ENCODE data around the gene OLFM2. TPM values are rescaled to one million over a fixed set of nuclear protein-coding genes. Genes with fewer than 3 reads are reported as not detected.

Gene OLFM2
- total and polyA plus RNA-seq, 2 of the 4 experiments (the other 2 are of a cell fraction), result 2.7 to 5.1 TPM

DNA sequence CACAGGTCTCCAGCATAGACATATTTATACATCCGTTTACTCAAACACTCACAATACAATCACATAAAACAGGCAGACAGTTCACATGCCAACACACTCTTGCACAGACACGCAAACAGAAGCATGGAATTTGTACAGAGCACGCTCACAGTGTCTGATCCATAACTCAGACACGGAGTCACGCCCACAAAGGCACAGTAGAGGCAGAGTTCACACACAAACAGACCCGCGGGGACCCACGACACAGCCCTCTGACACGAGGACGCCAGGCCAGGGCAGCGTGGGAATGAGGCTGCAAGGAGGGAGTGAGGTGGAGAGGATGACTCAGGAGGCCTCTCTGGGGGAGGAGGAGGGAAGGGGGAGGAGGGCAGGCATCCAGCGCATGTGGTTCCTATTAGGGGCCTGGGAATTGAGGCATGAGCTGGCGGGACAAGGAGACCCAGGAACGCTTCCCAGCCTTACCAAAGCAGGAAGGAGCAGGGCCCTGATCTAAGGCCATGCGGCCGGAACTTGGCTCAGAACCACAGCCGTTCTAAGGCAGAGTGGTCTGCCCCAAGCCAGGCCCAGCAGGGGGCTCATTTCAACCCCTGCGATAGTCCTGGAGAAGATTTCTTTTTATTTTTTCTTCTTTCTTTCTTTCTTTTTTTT lies 9.1 kb upstream of the OLFM2 start:
- Histone ChIP-seq H2BK20ac (ENCODE audit: low read depth, low read length) (peak overlapping the region; percentile 62), H2AK9ac (replicated peaks; ENCODE audit: low read depth, low read length, poor library complexity) (peak overlapping the region; percentile 28), H3K36me3 (ENCODE audit: control insufficient read depth, insufficient read depth, low read length) (no peaks in the 10 kb centered on the region), H3K9me3 (ENCODE audit: control insufficient read depth, insufficient read depth, low read length) (peaks cover 2% of the 10 kb centered on the region; the same call in 1 of the 2 replicates), H2BK120ac (ENCODE audit: low read depth, low read length) (peak overlapping the region; percentile 88), H3K4me2 (ENCODE audit: low read depth, low read length) (peak overlapping the region; percentile 74), H2BK5ac (ENCODE audit: low read depth, low read length, poor library complexity, severe bottlenecking) (peak overlapping the region; percentile 80), H3K56ac (ENCODE audit: extremely low read depth, insufficient read depth, low read length) (peak overlapping the region; percentile 45; the same call in 1 of the 2 replicates), H3K4me1 (ENCODE audit: control insufficient read depth, insufficient read depth, low read length) (peaks cover 10% of the 10 kb centered on the region; the same call in 1 of the 2 replicates), H3K4me3 (ENCODE audit: insufficient read depth, low read depth, low read length) (no peak overlapping the region), H3K79me1 (ENCODE audit: low read depth in 1 of 2, low read length in 2 of 2) (no peaks in the 10 kb centered on the region; a peak in 1 of 4 replicates), H4K5ac (ENCODE audit: low read depth, low read length) (0 out of 2 replicates have a peak overlapping the region, but pooled peaks have one; percentile 11), H3K27ac (ENCODE audit: insufficient read depth, low read length) (peak overlapping the region; percentile 84), H3K9ac (ENCODE audit: low read depth, low read length) (0 out of 2 replicates have a peak overlapping the region, but pooled peaks have one; percentile 13), H3K27me3 (ENCODE audit: control insufficient read depth, insufficient read depth, low read length) (no peaks in the 10 kb centered on the region), H4K91ac (ENCODE audit: insufficient read depth, low read depth, low read length) (peak overlapping the region; percentile 58), H4K8ac (ENCODE audit: low read depth in 2 of 2, low read length in 2 of 2) (peak overlapping the region; percentile 27 to 60; a peak in 3 of 4 replicates), H3K23ac (ENCODE audit: low read depth, low read length) (peak overlapping the region; percentile 66), H2AK5ac (ENCODE audit: low read depth, low read length) (peak overlapping the region; percentile 38; the same call in 1 of the 2 replicates), H3K18ac (ENCODE audit: low read depth, low read length) (peak overlapping the region; percentile 54), H2AFZ (replicated peaks; ENCODE audit: low read length, poor library complexity) (peak overlapping the region; percentile 87), H4K20me1 (ENCODE audit: insufficient read depth, low read length) (no peaks in the 10 kb centered on the region; the same call in 1 of the 2 replicates), H3K14ac (replicated peaks; ENCODE audit: low read depth, low read length) (peak overlapping the region; percentile 18; the same call in 1 of the 2 replicates), H3K4ac (ENCODE audit: low read depth, low read length) (peak overlapping the region; percentile 84), H3K9me1 (ENCODE audit: insufficient read depth, low read length) (peaks cover 12% of the 10 kb centered on the region), H2BK15ac (ENCODE audit: low read depth, low read length) (peak overlapping the region; percentile 67; the same call in 1 of the 3 replicates)
- ATAC-seq (ENCODE audit: low read depth), result peak; percentile 95
- ChIA-PET POLR2A (ENCODE audit: unreplicated experiment) (interaction anchor here (0.6 kb wide), 3 partner anchors 10 to 275 kb away, joined by 3 to 9 read pairs (median 3); no protein-coding TSS in a partner anchor), CTCF (interaction anchor here (0.6 to 2.1 kb wide), 3 partner anchors 13 to 56 kb away, joined by 3 to 9 read pairs (median 3); no protein-coding TSS in a partner anchor)
- DNase-seq, result peak; percentile 100
- intact Hi-C loops (cut with micrococcal nuclease) (no loop called here), in situ Hi-C loops (cut with MboI; ENCODE audit: low sequenced_read_pairs) (loop anchor here (10.0 kb wide), 1 partner anchor 299 kb away; no protein-coding TSS in a partner anchor), dilution Hi-C loops (cut with HindIII; ENCODE audit: low sequenced_read_pairs, unreplicated experiment) (no loop called here)
- no TSS peak for BruUV-seq (replicated peaks)
- 0% methylated on average over 8 of the region's 18 CpGs; no CpG with 5 or more reads in 1 of the 2 experiments for WGBS, 2 experiments (ENCODE audit: extremely low coverage in 2 of 2, insufficient read length in 1 of 2)
- TF ChIP-seq, protein P1, sequence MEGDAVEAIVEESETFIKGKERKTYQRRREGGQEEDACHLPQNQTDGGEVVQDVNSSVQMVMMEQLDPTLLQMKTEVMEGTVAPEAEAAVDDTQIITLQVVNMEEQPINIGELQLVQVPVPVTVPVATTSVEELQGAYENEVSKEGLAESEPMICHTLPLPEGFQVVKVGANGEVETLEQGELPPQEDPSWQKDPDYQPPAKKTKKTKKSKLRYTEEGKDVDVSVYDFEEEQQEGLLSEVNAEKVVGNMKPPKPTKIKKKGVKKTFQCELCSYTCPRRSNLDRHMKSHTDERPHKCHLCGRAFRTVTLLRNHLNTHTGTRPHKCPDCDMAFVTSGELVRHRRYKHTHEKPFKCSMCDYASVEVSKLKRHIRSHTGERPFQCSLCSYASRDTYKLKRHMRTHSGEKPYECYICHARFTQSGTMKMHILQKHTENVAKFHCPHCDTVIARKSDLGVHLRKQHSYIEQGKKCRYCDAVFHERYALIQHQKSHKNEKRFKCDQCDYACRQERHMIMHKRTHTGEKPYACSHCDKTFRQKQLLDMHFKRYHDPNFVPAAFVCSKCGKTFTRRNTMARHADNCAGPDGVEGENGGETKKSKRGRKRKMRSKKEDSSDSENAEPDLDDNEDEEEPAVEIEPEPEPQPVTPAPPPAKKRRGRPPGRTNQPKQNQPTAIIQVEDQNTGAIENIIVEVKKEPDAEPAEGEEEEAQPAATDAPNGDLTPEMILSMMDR (conservative IDR thresholded peaks at IDR 0.05; ENCODE audit: low read depth, low read length), result peak; percentile 46
- TF ChIP-seq SMC3 (IDR thresholded peaks at IDR 0.05; ENCODE audit: low read depth, low read length) (peak; percentile 45), MAFK (IDR thresholded peaks at IDR 0.05; ENCODE audit: low read depth, low read length) (no peak), POLR2A (IDR thresholded peaks at IDR 0.05; ENCODE audit: low read depth, low read length) (no peak), RAD21 (IDR thresholded peaks at IDR 0.05; ENCODE audit: low read length) (peak; percentile 35), BHLHE40 (IDR thresholded peaks at IDR 0.05; ENCODE audit: low read depth, low read length) (peak; percentile 52; the same call in 1 of the 2 replicates), FOS (IDR thresholded peaks at IDR 0.05; ENCODE audit: low read depth, low read length) (peak; percentile 97), CEBPB (IDR thresholded peaks at IDR 0.05; ENCODE audit: low read depth, low read length) (0 out of 2 replicates have a peak, but pooled peaks have one; percentile 39), MXI1 (IDR thresholded peaks at IDR 0.05; ENCODE audit: borderline replicate concordance, low read depth, low read length) (peak; percentile 78), NFE2L2 (IDR thresholded peaks at IDR 0.05; ENCODE audit: low read depth, low read length) (peak; percentile 82), MAZ (IDR thresholded peaks at IDR 0.05; ENCODE audit: borderline replicate concordance, low read depth, low read length) (peak; percentile 95; the same call in 1 of the 2 replicates)
- TF ChIP-seq, protein P2, sequence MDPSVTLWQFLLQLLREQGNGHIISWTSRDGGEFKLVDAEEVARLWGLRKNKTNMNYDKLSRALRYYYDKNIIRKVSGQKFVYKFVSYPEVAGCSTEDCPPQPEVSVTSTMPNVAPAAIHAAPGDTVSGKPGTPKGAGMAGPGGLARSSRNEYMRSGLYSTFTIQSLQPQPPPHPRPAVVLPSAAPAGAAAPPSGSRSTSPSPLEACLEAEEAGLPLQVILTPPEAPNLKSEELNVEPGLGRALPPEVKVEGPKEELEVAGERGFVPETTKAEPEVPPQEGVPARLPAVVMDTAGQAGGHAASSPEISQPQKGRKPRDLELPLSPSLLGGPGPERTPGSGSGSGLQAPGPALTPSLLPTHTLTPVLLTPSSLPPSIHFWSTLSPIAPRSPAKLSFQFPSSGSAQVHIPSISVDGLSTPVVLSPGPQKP (IDR thresholded peaks at IDR 0.05; ENCODE audit: borderline replicate concordance, low read depth, low read length), result no peak
- TF ChIP-seq, protein P3, sequence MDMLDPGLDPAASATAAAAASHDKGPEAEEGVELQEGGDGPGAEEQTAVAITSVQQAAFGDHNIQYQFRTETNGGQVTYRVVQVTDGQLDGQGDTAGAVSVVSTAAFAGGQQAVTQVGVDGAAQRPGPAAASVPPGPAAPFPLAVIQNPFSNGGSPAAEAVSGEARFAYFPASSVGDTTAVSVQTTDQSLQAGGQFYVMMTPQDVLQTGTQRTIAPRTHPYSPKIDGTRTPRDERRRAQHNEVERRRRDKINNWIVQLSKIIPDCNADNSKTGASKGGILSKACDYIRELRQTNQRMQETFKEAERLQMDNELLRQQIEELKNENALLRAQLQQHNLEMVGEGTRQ (IDR thresholded peaks at IDR 0.05; ENCODE audit: low read depth, low read length), result no peak; the same call in 1 of the 2 replicates
